Activated CD4-positive, alpha-beta T cell treated with anti-CD3 and anti-CD28 coated beads for 1 hour (primary cell): Measurements from ENCODE around the gene LEFTY1.
"Not testable (repeated sequence)": the region's sequence is repeated elsewhere in the genome, so short reads cannot be mapped to it uniquely, and the experiment has no call there.

Experiments
- DNase-seq: peaks from one replicate; pipeline ENCODE4 v3.0.0-alpha.2; 2020

The LEFTY1 gene

GRCh38 chr1:225888898-225889601, at the start of gene LEFTY1:
Gene LEFTY1 (minus strand): TSS chr1:225889146. CDS start chr1:225889066, 80 bp downstream.
- no peak for DNase-seq

- no peak for DNase-seq
These were observed 48.4 kb upstream of the LEFTY1 start for GRCh38 chr1:225937048-225937968.

- no peak for DNase-seq
These were observed 47.6 kb upstream of the LEFTY1 start for GRCh38 chr1:225936523-225936922.

- not testable (repeated sequence) for DNase-seq
These were observed 47.1 kb upstream of the LEFTY1 start for GRCh38 chr1:225936086-225936485.

- no peak for DNase-seq
These were observed 45.8 kb upstream of the LEFTY1 start for GRCh38 chr1:225934711-225935110.

- no peak for DNase-seq
These were observed 44.1 kb upstream of the LEFTY1 start for GRCh38 chr1:225933072-225933471.

- DNase-seq: no peak
These were observed 42.6 kb upstream of the LEFTY1 start for GRCh38 chr1:225931270-225932136.

GRCh38 chr1:225930566-225930965, 41.6 kb upstream of the LEFTY1 start:
- no peak for DNase-seq

GRCh38 chr1:225929462-225929861, 40.5 kb upstream of the LEFTY1 start:
- not testable (repeated sequence) for DNase-seq

- no peak for DNase-seq
These were observed 39.5 kb upstream of the LEFTY1 start for GRCh38 chr1:225928186-225929175.

GRCh38 chr1:225926551-225927113, 37.7 kb upstream of the LEFTY1 start:
- no peak for DNase-seq

- DNase-seq: peak; percentile 89
These were observed 35.0 kb upstream of the LEFTY1 start, which contains the start of gene PYCR2 for GRCh38 chr1:225923692-225924555. Gene PYCR2 (minus strand): TSS chr1:225924250. CDS start chr1:225924110, 140 bp downstream.

GRCh38 chr1:225923381-225923691, 34.4 kb upstream of the LEFTY1 start:
- no peak for DNase-seq

GRCh38 chr1:225921734-225922709, 33.1 kb upstream of the LEFTY1 start:
- DNase-seq: no peak

- no peak for DNase-seq
These were observed 31.0 kb upstream of the LEFTY1 start for GRCh38 chr1:225919906-225920305.

GRCh38 chr1:225918280-225918679, 29.3 kb upstream of the LEFTY1 start:
- DNase-seq: no peak

- no peak for DNase-seq
These were observed 28.6 kb upstream of the LEFTY1 start for GRCh38 chr1:225917536-225917935.

- no peak for DNase-seq
These were observed 28.2 kb upstream of the LEFTY1 start for GRCh38 chr1:225917101-225917500.

GRCh38 chr1:225915538-225915991, 26.6 kb upstream of the LEFTY1 start:
- no peak for DNase-seq
